Ascending aorta (tissue), 2 donors: Measurements from ENCODE around the gene TTLL7. TPM values are rescaled to one million over a fixed set of nuclear protein-coding genes. Genes with fewer than 3 reads are reported as not detected.

Experiments
- DNase-seq, 2 donors: peaks; one replicate each; pipeline ENCODE4 v3.0.0-alpha.2; 2019; ENCODE audit warnings: low spot score in 2 of 2
- H3K27ac ChIP-seq, 2 donors: fragments of 200-600 bp; sonication (generic); one replicate each; pipeline ENCODE4 v1.5.1; 2016 to 2017; ENCODE audit warnings: mild to moderate bottlenecking in 1 of 2
- H3K27me3 ChIP-seq: fragments of 200-600 bp; sonication (generic); one replicate; pipeline ENCODE4 v1.5.1; 2017
- H3K36me3 ChIP-seq, 2 donors: fragments of 200-600 bp; sonication (generic); one replicate each; pipeline ENCODE4 v1.5.1; 2016
- H3K4me1 ChIP-seq, 2 donors: fragments of 200-600 bp; sonication (generic); one replicate each; pipeline ENCODE4 v1.5.1; 2016 to 2017; ENCODE audit warnings: mild to moderate bottlenecking in 1 of 2
- H3K4me3 ChIP-seq, 2 donors: fragments of 200-600 bp; sonication (generic); one replicate each; pipeline ENCODE4 v1.5.1; 2016 to 2017; ENCODE audit warnings: mild to moderate bottlenecking in 1 of 2
- H3K9me3 ChIP-seq, 2 donors: fragments of 200-600 bp; sonication (generic); one replicate each; pipeline ENCODE4 v1.5.1; 2016
- intact Hi-C: fragments of 100-400 bp; cut with DNase I; formaldehyde crosslinking; loops from one replicate; pipeline ENCODE4 v1.15.1; 2023
- total RNA-seq: library from RNA; depleted of rRNA; stranded (reverse); fragments of >200 nt; gene quantifications from one replicate; pipeline ENCODE4 v1.1.0, GENCODE V29; 2016
- TF ChIP-seq, protein P1 (sequence below), 3 experiments: fragments of 200-600 bp in 2 of 3; fragments of 450-650 bp in 1 of 3; sonication (generic) in 2 of 3; IDR thresholded peaks; one replicate each; pipeline ENCODE4 v1.5.1; 2016 to 2019; ENCODE audit warnings: antibody characterized with exemption in 3 of 3, mild to moderate bottlenecking in 1 of 3, moderate library complexity in 1 of 3

TTLL7 gene
- total RNA-seq, 1 donor from 2014 or later = 20.5 TPM

DNA sequence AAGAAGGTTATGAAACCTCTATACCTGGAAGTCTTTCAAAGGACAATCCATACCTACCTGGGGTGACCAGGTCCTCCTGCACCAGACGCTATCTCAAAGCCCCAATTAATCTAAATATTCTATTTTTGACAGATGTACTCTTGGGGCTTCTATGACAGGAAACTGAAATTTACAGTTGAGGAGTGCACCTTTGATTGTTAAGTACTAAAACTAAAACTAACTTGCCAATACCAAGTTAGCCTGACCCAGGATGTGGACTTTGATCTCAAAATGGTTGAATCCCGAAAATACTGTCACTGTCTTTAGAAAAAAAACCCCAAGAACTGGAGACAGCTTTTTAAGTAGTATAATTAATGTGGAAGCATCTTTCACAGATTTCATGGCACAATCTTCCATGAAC is 162.4 kb downstream of the TTLL7 start:
- Histone ChIP-seq H3K9me3 (no peaks in the 10 kb centered on the region), H3K27ac (no peak overlapping the region), H3K4me1 (no peaks in the 10 kb centered on the region), H3K4me3 (no peak overlapping the region), H3K27me3 (no peaks in the 10 kb centered on the region), H3K36me3 (no peaks in the 10 kb centered on the region)
- TF ChIP-seq, protein P1, sequence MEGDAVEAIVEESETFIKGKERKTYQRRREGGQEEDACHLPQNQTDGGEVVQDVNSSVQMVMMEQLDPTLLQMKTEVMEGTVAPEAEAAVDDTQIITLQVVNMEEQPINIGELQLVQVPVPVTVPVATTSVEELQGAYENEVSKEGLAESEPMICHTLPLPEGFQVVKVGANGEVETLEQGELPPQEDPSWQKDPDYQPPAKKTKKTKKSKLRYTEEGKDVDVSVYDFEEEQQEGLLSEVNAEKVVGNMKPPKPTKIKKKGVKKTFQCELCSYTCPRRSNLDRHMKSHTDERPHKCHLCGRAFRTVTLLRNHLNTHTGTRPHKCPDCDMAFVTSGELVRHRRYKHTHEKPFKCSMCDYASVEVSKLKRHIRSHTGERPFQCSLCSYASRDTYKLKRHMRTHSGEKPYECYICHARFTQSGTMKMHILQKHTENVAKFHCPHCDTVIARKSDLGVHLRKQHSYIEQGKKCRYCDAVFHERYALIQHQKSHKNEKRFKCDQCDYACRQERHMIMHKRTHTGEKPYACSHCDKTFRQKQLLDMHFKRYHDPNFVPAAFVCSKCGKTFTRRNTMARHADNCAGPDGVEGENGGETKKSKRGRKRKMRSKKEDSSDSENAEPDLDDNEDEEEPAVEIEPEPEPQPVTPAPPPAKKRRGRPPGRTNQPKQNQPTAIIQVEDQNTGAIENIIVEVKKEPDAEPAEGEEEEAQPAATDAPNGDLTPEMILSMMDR (IDR thresholded peaks at IDR 0.05) = no peak
- intact Hi-C loops = no loop called here
- DNase-seq = no peak

DNA sequence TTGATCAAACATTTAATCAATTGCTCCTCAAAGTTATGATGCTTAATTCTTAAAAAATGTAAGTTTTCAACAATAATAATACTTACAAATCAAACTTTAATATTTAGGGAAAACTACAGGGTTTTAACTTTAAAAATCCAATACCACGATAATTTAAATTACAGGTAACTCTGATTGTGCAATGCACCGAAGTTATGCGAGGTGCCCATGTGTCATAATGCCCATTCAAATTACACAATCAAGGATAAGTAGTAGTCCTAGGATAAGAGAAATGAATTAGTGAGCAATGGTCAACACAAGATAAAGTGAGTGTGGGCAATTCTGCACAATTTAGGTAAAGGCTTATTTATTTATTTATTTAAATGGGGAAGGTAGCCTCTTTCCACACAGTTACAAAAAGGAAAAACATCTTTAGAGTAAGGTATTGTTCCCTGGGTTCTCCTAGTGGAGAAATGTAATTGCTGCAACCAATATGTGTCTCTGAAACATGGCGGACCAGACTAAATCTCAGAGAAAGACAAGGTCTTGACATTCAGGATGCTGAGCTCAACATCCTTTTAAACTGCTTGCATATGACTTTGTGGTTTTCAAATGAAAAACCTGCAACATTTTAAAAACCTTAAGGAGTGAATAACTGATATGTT is 164.2 kb downstream of the TTLL7 start:
- H3K27ac ChIP-seq = no peak overlapping the region
- no peaks in the 10 kb centered on the region for H3K4me1 ChIP-seq
- no peaks in the 10 kb centered on the region for H3K36me3 ChIP-seq
- no peaks in the 10 kb centered on the region for H3K9me3 ChIP-seq
- DNase-seq = no peak
- H3K4me3 ChIP-seq = no peak overlapping the region
- no peaks in the 10 kb centered on the region for H3K27me3 ChIP-seq
- intact Hi-C loops = no loop called here
- TF ChIP-seq, protein P1 (IDR thresholded peaks at IDR 0.05) = no peak

DNA sequence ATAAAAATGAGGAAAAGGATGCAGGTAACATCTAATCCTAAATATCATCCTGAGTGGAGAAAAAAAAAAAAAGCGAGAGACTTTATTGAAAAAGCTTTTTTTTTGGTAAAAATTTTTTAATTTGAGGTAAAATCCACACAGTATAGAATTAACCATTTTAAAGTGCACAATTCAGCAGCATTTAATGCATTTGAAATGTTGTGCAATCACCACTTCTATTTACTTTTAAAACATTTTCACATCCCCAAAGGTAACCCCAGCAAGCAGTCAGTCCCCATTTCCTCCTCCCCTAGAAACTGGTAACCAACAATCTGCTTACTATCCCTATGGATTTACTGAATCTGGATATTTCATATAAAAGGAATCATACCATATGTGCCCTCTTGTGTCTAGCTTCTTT is 166.7 kb downstream of the TTLL7 start:
- intact Hi-C loops = no loop called here

DNA sequence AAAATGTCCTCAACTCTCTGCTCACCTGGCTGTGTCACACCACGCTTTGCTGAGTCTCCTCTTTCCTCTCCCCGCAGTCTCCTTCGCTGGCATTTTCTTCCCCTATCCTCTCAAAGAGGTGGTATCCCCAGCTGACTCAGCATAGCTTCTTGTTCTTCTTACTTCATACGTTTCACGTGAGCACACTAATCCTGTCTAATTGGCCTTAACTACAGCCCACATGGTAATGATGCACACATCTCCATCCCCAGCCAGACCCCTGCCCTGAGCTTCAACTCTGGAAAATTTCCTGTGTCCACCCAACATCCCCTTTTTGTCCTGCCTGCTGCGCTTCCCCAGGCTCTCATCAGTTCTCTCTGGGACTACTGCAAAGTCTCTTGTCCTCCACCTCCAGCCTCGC is 169.8 kb downstream of the TTLL7 start:
- TF ChIP-seq, protein P1 (IDR thresholded peaks at IDR 0.05) = no peak
- no peak for DNase-seq
- Histone ChIP-seq H3K27me3 (no peaks in the 10 kb centered on the region), H3K9me3 (no peaks in the 10 kb centered on the region), H3K4me1 (no peaks in the 10 kb centered on the region), H3K27ac (no peak overlapping the region), H3K36me3 (no peaks in the 10 kb centered on the region), H3K4me3 (no peak overlapping the region)
- intact Hi-C loops = no loop called here

More for the DNA sequence above, 166.7 kb downstream of the TTLL7 start:
- Histone ChIP-seq H3K9me3 (no peaks in the 10 kb centered on the region), H3K4me1 (no peaks in the 10 kb centered on the region), H3K4me3 (no peak overlapping the region), H3K36me3 (no peaks in the 10 kb centered on the region), H3K27ac (no peak overlapping the region), H3K27me3 (no peaks in the 10 kb centered on the region)
- no peak for DNase-seq
- TF ChIP-seq, protein P1 (IDR thresholded peaks at IDR 0.05) = no peak

DNA sequence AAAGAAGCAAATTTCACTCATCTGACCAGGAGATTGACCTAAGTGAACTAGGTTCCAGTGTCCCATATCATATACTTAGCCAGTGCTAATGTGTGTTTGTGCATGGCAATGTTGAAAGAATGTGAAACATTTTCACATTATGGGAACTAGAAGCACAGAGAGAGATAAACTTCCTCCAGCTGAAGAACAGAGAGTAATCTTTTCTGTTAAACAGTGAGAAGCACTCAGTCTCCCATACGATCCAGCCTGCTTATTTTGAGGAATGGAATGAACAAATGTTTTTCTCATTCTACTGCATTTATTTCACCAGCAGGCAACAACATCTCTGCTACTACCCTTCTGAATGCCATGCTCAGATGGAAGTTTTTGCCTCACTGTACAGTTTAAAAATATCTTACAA is 170.5 kb downstream of the TTLL7 start:
- H3K27me3 ChIP-seq = no peaks in the 10 kb centered on the region
- H3K9me3 ChIP-seq = no peaks in the 10 kb centered on the region
- intact Hi-C loops = no loop called here
- no peak overlapping the region for H3K4me3 ChIP-seq
- no peak for DNase-seq
- TF ChIP-seq, protein P1 (IDR thresholded peaks at IDR 0.05) = no peak
- H3K4me1 ChIP-seq = no peaks in the 10 kb centered on the region
- H3K36me3 ChIP-seq = no peaks in the 10 kb centered on the region
- no peak overlapping the region for H3K27ac ChIP-seq

DNA sequence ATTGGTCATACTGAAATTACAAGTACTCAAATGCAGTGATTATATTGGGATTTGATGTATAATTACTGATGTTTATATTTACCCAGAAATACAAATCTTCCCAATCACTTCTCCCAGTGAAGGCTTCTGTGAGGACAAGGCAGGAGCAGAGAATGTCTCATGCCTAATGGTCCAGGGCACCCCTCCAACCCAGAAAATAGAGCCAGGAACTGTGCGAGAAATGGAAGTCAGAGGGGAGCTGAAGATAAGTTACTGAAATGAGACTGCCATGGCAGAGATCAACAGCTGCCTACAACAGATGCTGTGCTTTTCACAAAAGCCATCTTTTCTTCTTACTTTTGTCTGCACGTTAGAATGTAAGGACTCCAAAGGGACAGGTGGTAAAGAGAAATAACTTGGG is 171.2 kb downstream of the TTLL7 start:
- no peak for DNase-seq
- intact Hi-C loops = no loop called here
- TF ChIP-seq, protein P1 (IDR thresholded peaks at IDR 0.05) = no peak
- Histone ChIP-seq H3K9me3 (no peaks in the 10 kb centered on the region), H3K4me1 (no peaks in the 10 kb centered on the region), H3K27ac (no peak overlapping the region), H3K36me3 (no peaks in the 10 kb centered on the region), H3K27me3 (no peaks in the 10 kb centered on the region), H3K4me3 (no peak overlapping the region)
